HepG2 (cell line): ENCODE data around the gene BMPER. TPM values are rescaled to one million over a fixed set of nuclear protein-coding genes. Genes with fewer than 3 reads are reported as not detected.

Source experiments
- ATAC-seq: fragments of 200-7000 bp; cut with Tn5 transposase; 3 replicates; pipeline ENCODE4 v1.9.1; 2020; ENCODE audit warnings: mild to moderate bottlenecking, moderate library complexity
- BruUV-seq: library from RNA; stranded (reverse); fragments of 400-500 nt; replicated peaks from 2 replicates; lab custom pipeline; 2021; lab: Mats Ljungman, UMichigan
- CTCF ChIA-PET: fragments of 300-600 bp; formaldehyde crosslinking; extraction: SDS; loops from one replicate; lab custom pipeline; 2021; ENCODE audit warnings: low total read pairs, inconsistent platforms, low intra/inter-chr PET ratio; lab: Yijun Ruan, JAX
- POLR2A ChIA-PET: fragments of 350-600 bp; sonication (Branson Sonifier 250); formaldehyde crosslinking; loops from one replicate; lab custom pipeline; 2020; ENCODE audit warnings: antibody characterized with exemption, inconsistent platforms; lab: Yijun Ruan, JAX
- DNase-seq: peaks from one replicate; pipeline ENCODE4 v3.0.0-alpha.2; 2015; ENCODE audit warnings: low spot score
- FAIRE-seq: peaks from 3 replicates; lab custom pipeline; 2011; peaks lifted over from hg19 to GRCh38; lab: Jason Lieb, UNC
- H2AFZ ChIP-seq: one replicate; pipeline ENCODE4 v1.6.1; 2011; ENCODE audit warnings: low read length, inconsistent platforms
- H3K27ac ChIP-seq: fragments of 300-600 bp; 3 replicates; pipeline ENCODE4 v1.8.0; 2011; ENCODE audit warnings: mixed run types, mild to moderate bottlenecking, mixed read lengths, low read length, inconsistent platforms; ENCODE audit not compliant: insufficient read depth; ENCODE audit errors: extremely low read length
- H3K27me3 ChIP-seq, 2 experiments: fragments of 200-600 bp in 1 of 2; 2 replicates in 1 of 2; 3 replicates in 1 of 2; pipeline versions ENCODE4 v1.6.0 to v1.8.0; 2011; ENCODE audit warnings: low read length in 2 of 2, mild to moderate bottlenecking in 2 of 2, moderate library complexity in 2 of 2, inconsistent platforms in 1 of 2; ENCODE audit not compliant: insufficient read depth in 2 of 2, control insufficient read depth in 1 of 2
- H3K36me3 ChIP-seq, 2 experiments: fragments of 200-600 bp in 1 of 2; replicated peaks in 1 of 2; 2 replicates in 1 of 2; 3 replicates in 1 of 2; pipeline versions ENCODE4 v1.5.1 to v1.8.0; 2011; ENCODE audit warnings: low read length in 2 of 2, inconsistent platforms in 1 of 2; ENCODE audit not compliant: insufficient read depth in 2 of 2, control insufficient read depth in 1 of 2
- H3K4me1 ChIP-seq: 2 replicates; pipeline ENCODE4 v1.5.1; 2012; ENCODE audit warnings: low read length, inconsistent platforms; ENCODE audit not compliant: insufficient read depth
- H3K4me2 ChIP-seq: 2 replicates; pipeline ENCODE4 v1.6.0; 2011; ENCODE audit warnings: low read depth, low read length, inconsistent platforms
- H3K4me3 ChIP-seq, 3 experiments: fragments of 200-600 bp in 1 of 3; sonication (generic), shearing (Covaris generic) in 1 of 3; replicated peaks in 1 of 3; 2 replicates each; pipeline ENCODE4 v1.5.1; 2011 to 2016; ENCODE audit warnings: low read length in 3 of 3, inconsistent platforms in 2 of 3, low read depth in 2 of 3, mild to moderate bottlenecking in 2 of 3, control low read depth in 1 of 3, mixed read lengths in 1 of 3; ENCODE audit not compliant: insufficient read depth in 1 of 3
- H3K79me2 ChIP-seq: one replicate; pipeline ENCODE4 v1.6.1; 2011; ENCODE audit warnings: low read length, inconsistent platforms; ENCODE audit not compliant: insufficient read depth
- H3K9ac ChIP-seq: 2 replicates; pipeline ENCODE4 v1.6.0; 2011; ENCODE audit warnings: mild to moderate bottlenecking, low read depth, low read length, inconsistent platforms; ENCODE audit not compliant: insufficient read depth
- H3K9me3 ChIP-seq: 2 replicates; pipeline ENCODE4 v1.5.1; 2012; ENCODE audit warnings: mild to moderate bottlenecking, low read length
- H4K20me1 ChIP-seq: 2 replicates; pipeline ENCODE4 v1.6.0; 2011; ENCODE audit warnings: inconsistent platforms, mild to moderate bottlenecking, low read length, moderate library complexity; ENCODE audit not compliant: insufficient read depth
- CCDC6 ChIP-seq: sonication (generic); formaldehyde crosslinking; IDR thresholded peaks from 2 replicates; pipeline ENCODE4 v1.8.1; 2022; ENCODE audit warnings: mild to moderate bottlenecking, missing genetic modification reagents, moderate library complexity
- RBM39 ChIP-seq: fragments of 200-400 bp; formaldehyde crosslinking; IDR thresholded peaks from one replicate; pipeline ENCODE4 v1.6.1; 2018; ENCODE audit warnings: antibody characterized with exemption, mild to moderate bottlenecking, low read depth, low read length; ENCODE audit not compliant: poor library complexity, severe bottlenecking
- ZNF33A ChIP-seq: sonication (generic); formaldehyde crosslinking; IDR thresholded peaks from 2 replicates; pipeline ENCODE4 v1.5.1; 2020; ENCODE audit warnings: missing genetic modification reagents, mild to moderate bottlenecking, moderate library complexity, borderline replicate concordance
- ZNF746 ChIP-seq: sonication (generic); formaldehyde crosslinking; IDR thresholded peaks from 2 replicates; pipeline ENCODE4 v1.8.0; 2022; ENCODE audit warnings: mild to moderate bottlenecking, missing genetic modification reagents
- ZNF800 ChIP-seq: sonication (generic); formaldehyde crosslinking; IDR thresholded peaks from 2 replicates; pipeline ENCODE4 v1.4.0; 2020; ENCODE audit warnings: missing genetic modification reagents
- WGBS: methylation state at CpG from one replicate; pipeline ENCODE4 v1.1.6; 2017; ENCODE audit warnings: low lambda C conversion rate; 5-methylcytosine and 5-hydroxymethylcytosine counted together
- in situ Hi-C: cut with HindIII; loops from 2 replicates; pipeline ENCODE4 v1.10.0; 2017; ENCODE audit warnings: low pct_unique_long_range_greater_than_20kb; ENCODE audit not compliant: extremely low pct_ligation_motif_present
- intact Hi-C: fragments of 100-400 bp; cut with micrococcal nuclease; formaldehyde crosslinking; loops from one replicate; pipeline ENCODE4 v1.10.0; 2022; ENCODE audit not compliant: unreplicated experiment
- polyA plus RNA-seq, 8 experiments: library from polyadenylated mRNA; depleted of rRNA in 3 of 8; stranded (reverse) in 7 of 8; unstranded in 1 of 8; fragments of >200 nt; fragmentation: Illumina TruSeq in 4 of 8; extraction: Trizol in 4 of 8; gene quantifications; 2 replicates each; pipeline versions ENCODE4 v1.2.1 to v1.2.3, GENCODE V29; 2011 to 2016; ENCODE audit warnings: low read depth in 4 of 8, missing spikeins in 1 of 8, mixed read lengths in 1 of 8; ENCODE audit not compliant: insufficient read depth in 1 of 8
- total RNA-seq, 5 experiments: library from RNA; depleted of rRNA; stranded (reverse); fragments of >200 nt; fragmentation: Illumina TruSeq; extraction: Trizol; gene quantifications; 2 replicates each; pipeline ENCODE4 v1.2.3, GENCODE V29; 2016; ENCODE audit warnings: low read depth in 1 of 5
- TF ChIP-seq, protein P1 (sequence below): sonication (generic); formaldehyde crosslinking; conservative IDR thresholded peaks from 2 replicates; pipeline ENCODE4 v1.4.0; 2020; ENCODE audit warnings: missing genetic modification reagents

BMPER gene
- total and polyA plus RNA-seq, 2 of the 13 experiments (the other 11 are each of a cell fraction or from before 2014, with no cell fraction given): not detected

- ChIA-PET POLR2A (no interaction called here), CTCF (no interaction called here)
- H3K27ac ChIP-seq: no peak overlapping the region
- H3K4me3 ChIP-seq: no peak overlapping the region
- peaks cover 0 to 1% of the 10 kb centered on the region in 2 experiments; a peak in 1 of 5 replicates for H3K27me3 ChIP-seq
- H3K4me1 ChIP-seq: no peaks in the 10 kb centered on the region
- no peak overlapping the region for H2AFZ ChIP-seq
- no peak overlapping the region for H3K9ac ChIP-seq
- no peaks in the 10 kb centered on the region for H3K79me2 ChIP-seq
- no TSS peak for BruUV-seq
- H3K9me3 ChIP-seq: no peaks in the 10 kb centered on the region
- 39% methylated on average over 5 of the region's 5 CpGs for WGBS
- TF ChIP-seq ZNF33A (CRISPR knock-in tag) (no peak), ZNF800 (CRISPR knock-in tag) (no peak), CCDC6 (CRISPR knock-in tag) (no peak), RBM39 (no peak), ZNF746 (CRISPR knock-in tag) (no peak)
- TF ChIP-seq, protein P1, sequence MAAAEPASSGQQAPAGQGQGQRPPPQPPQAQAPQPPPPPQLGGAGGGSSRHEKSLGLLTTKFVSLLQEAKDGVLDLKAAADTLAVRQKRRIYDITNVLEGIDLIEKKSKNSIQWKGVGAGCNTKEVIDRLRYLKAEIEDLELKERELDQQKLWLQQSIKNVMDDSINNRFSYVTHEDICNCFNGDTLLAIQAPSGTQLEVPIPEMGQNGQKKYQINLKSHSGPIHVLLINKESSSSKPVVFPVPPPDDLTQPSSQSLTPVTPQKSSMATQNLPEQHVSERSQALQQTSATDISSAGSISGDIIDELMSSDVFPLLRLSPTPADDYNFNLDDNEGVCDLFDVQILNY (CRISPR knock-in tag): no peak
- ATAC-seq (no peak), DNase-seq (no peak), FAIRE-seq (no peak)
- H3K4me2 ChIP-seq: no peak overlapping the region
- in situ Hi-C loops: no loop called here
- H4K20me1 ChIP-seq: no peaks in the 10 kb centered on the region
- no peaks in the 10 kb centered on the region for H3K36me3 ChIP-seq
- intact Hi-C loops: no loop called here
Measured at GRCh38 chr7:34080513-34080912, 175.2 kb downstream of the BMPER start.
